ENCODE measurements around the gene KCNJ4. TPM values are rescaled to one million over a fixed set of nuclear protein-coding genes. Genes with fewer than 3 reads are reported as not detected.

The KCNJ4 gene
- total RNA-seq, 1 experiment from 2014 or later = not detected

- Histone ChIP-seq H3K27me3 (ENCODE audit: low read length) (no peaks in the 10 kb centered on the region), H4K20me1 (ENCODE audit: low read length) (peaks cover 39% of the 10 kb centered on the region), H3F3A (ENCODE audit: low read length, unreplicated experiment) (no peaks in the 10 kb centered on the region), H3K36me3 (ENCODE audit: low read depth, low read length) (peaks cover 40% of the 10 kb centered on the region), H3K4me2 (ENCODE audit: low read length) (peak overlapping the region; percentile 100), H3K9me2 (replicated peaks; ENCODE audit: low read length) (no peaks in the 10 kb centered on the region), H3K27ac (ENCODE audit: low read length) (no peak overlapping the region), H3K9ac (ENCODE audit: low read length) (no peak overlapping the region), H3K79me2 (ENCODE audit: low read length) (peaks cover 83% of the 10 kb centered on the region), H3K9me3 (ENCODE audit: low read length) (no peaks in the 10 kb centered on the region), H3K4me3 (ENCODE audit: low read length) (no peak overlapping the region), H3K4me1 (ENCODE audit: insufficient read depth, low read length) (peaks cover 24% of the 10 kb centered on the region), H2AFZ (ENCODE audit: low read length) (no peak overlapping the region)
- no peak for DNase-seq
- no TSS peak for BruUV-seq (replicated peaks)
- ATAC-seq = no peak
- no peak for TF ChIP-seq EZH2 (IDR thresholded peaks at IDR 0.05; ENCODE audit: low read length, unreplicated experiment)
- TF ChIP-seq EZH2phosphoT487 (IDR thresholded peaks at IDR 0.05; ENCODE audit: borderline replicate concordance, low read length) = no peak
- TF ChIP-seq CTCF (conservative IDR thresholded peaks at IDR 0.05; ENCODE audit: low read depth, low read length) = no peak
- CTCF ChIA-PET = no interaction called here
- POLR2A ChIA-PET (ENCODE audit: unreplicated experiment) = no interaction called here
- intact Hi-C loops (cut with micrococcal nuclease) = loop anchor here (5.0 kb wide), 1 partner anchor 70 kb away; the partner anchor contains the start of gene DMC1
These were observed 47.0 kb upstream of the KCNJ4 start for GRCh38 chr22:38501797-38502672.

- BruUV-seq (replicated peaks) = no TSS peak
- CTCF ChIA-PET = no interaction called here
- Histone ChIP-seq H3K9me2 (replicated peaks; ENCODE audit: low read length) (no peaks in the 10 kb centered on the region), H3F3A (ENCODE audit: low read length, unreplicated experiment) (no peaks in the 10 kb centered on the region), H3K9me3 (ENCODE audit: low read length) (no peaks in the 10 kb centered on the region), H2AFZ (ENCODE audit: low read length) (no peak overlapping the region), H3K27ac (ENCODE audit: low read length) (no peak overlapping the region), H3K4me1 (ENCODE audit: insufficient read depth, low read length) (0 out of 2 replicates have a peak, but pooled peaks cover 3% of the 10 kb centered on the region), H3K4me2 (ENCODE audit: low read length) (no peak overlapping the region), H3K79me2 (ENCODE audit: low read length) (peaks cover 62% of the 10 kb centered on the region), H3K4me3 (ENCODE audit: low read length) (no peak overlapping the region), H4K20me1 (ENCODE audit: low read length) (peaks cover 30% of the 10 kb centered on the region), H3K27me3 (ENCODE audit: low read length) (no peaks in the 10 kb centered on the region), H3K36me3 (ENCODE audit: low read depth, low read length) (peaks cover 67% of the 10 kb centered on the region), H3K9ac (ENCODE audit: low read length) (no peak overlapping the region)
- ATAC-seq (no peak), DNase-seq (no peak)
- TF ChIP-seq EZH2phosphoT487 (IDR thresholded peaks at IDR 0.05; ENCODE audit: borderline replicate concordance, low read length) = no peak
- TF ChIP-seq EZH2 (IDR thresholded peaks at IDR 0.05; ENCODE audit: low read length, unreplicated experiment) = no peak
- no peak for TF ChIP-seq CTCF (conservative IDR thresholded peaks at IDR 0.05; ENCODE audit: low read depth, low read length)
- POLR2A ChIA-PET (ENCODE audit: unreplicated experiment) = no interaction called here
- intact Hi-C loops (cut with micrococcal nuclease) = no loop called here
These were observed 42.9 kb upstream of the KCNJ4 start for GRCh38 chr22:38497869-38498268.

GRCh38 chr22:38494939-38495338, 39.9 kb upstream of the KCNJ4 start:
- H3K4me1 ChIP-seq (ENCODE audit: insufficient read depth, low read length) = no peaks in the 10 kb centered on the region
- ATAC-seq (no peak), DNase-seq (no peak)
- no peak for TF ChIP-seq CTCF (conservative IDR thresholded peaks at IDR 0.05; ENCODE audit: low read depth, low read length)
- no TSS peak for BruUV-seq (replicated peaks)
- H3K27me3 ChIP-seq (ENCODE audit: low read length) = no peaks in the 10 kb centered on the region
- H3K9ac ChIP-seq (ENCODE audit: low read length) = no peak overlapping the region
- ChIA-PET CTCF (interaction anchor here (0.7 kb wide), 1 partner anchor 44 kb away, joined by 3 read pairs; no protein-coding TSS in a partner anchor), POLR2A (ENCODE audit: unreplicated experiment) (no interaction called here)
- H3K4me3 ChIP-seq (ENCODE audit: low read length) = no peak overlapping the region
- H3K9me3 ChIP-seq (ENCODE audit: low read length) = no peaks in the 10 kb centered on the region
- no peak overlapping the region for H2AFZ ChIP-seq (ENCODE audit: low read length)
- H4K20me1 ChIP-seq (ENCODE audit: low read length) = 0 out of 2 replicates have a peak, but pooled peaks cover 10% of the 10 kb centered on the region
- no peaks in the 10 kb centered on the region for H3F3A ChIP-seq (ENCODE audit: low read length, unreplicated experiment)
- H3K27ac ChIP-seq (ENCODE audit: low read length) = no peak overlapping the region
- no peaks in the 10 kb centered on the region for H3K9me2 ChIP-seq (replicated peaks; ENCODE audit: low read length)
- H3K79me2 ChIP-seq (ENCODE audit: low read length) = peaks cover 37% of the 10 kb centered on the region
- intact Hi-C loops (cut with micrococcal nuclease) = no loop called here
- no peak overlapping the region for H3K4me2 ChIP-seq (ENCODE audit: low read length)
- H3K36me3 ChIP-seq (ENCODE audit: low read depth, low read length) = peaks cover 85% of the 10 kb centered on the region
